Islet precursor cell (in vitro differentiated cells): ENCODE measurements around the gene CADPS2.
A peak's percentile ranks its signal among the peaks of the same experiment; 100 is the strongest.

Source experiments
- DNase-seq: peaks from one replicate; pipeline ENCODE4 v3.0.0-alpha.2; 2018

Gene CADPS2

GRCh38 chr7:122766593-122766992 lies 119.7 kb downstream of the CADPS2 start:
- no peak for DNase-seq

GRCh38 chr7:122764902-122765301 lies 121.4 kb downstream of the CADPS2 start:
- DNase-seq, result no peak

- no peak for DNase-seq
These were observed 122.2 kb downstream of the CADPS2 start for GRCh38 chr7:122764020-122764419.

- DNase-seq, result no peak
These were observed 124.2 kb downstream of the CADPS2 start for GRCh38 chr7:122762071-122762470.

GRCh38 chr7:122758501-122758900 lies 127.8 kb downstream of the CADPS2 start:
- no peak for DNase-seq

GRCh38 chr7:122756860-122757259 lies 129.4 kb downstream of the CADPS2 start:
- no peak for DNase-seq

- DNase-seq, result no peak
These were observed 130.6 kb downstream of the CADPS2 start for GRCh38 chr7:122755696-122756095.

GRCh38 chr7:122752583-122752982 lies 133.7 kb downstream of the CADPS2 start:
- no peak for DNase-seq

GRCh38 chr7:122750389-122750788 lies 135.9 kb downstream of the CADPS2 start:
- DNase-seq, result no peak

GRCh38 chr7:122748195-122748594 lies 138.1 kb downstream of the CADPS2 start:
- no peak for DNase-seq

GRCh38 chr7:122746948-122747347 lies 139.3 kb downstream of the CADPS2 start:
- DNase-seq, result peak; percentile 57

- DNase-seq, result no peak
These were observed 143.0 kb downstream of the CADPS2 start for GRCh38 chr7:122743211-122743610.

GRCh38 chr7:122738947-122739346 lies 147.3 kb downstream of the CADPS2 start:
- no peak for DNase-seq

GRCh38 chr7:122736183-122736582 lies 150.1 kb downstream of the CADPS2 start:
- DNase-seq, result no peak

GRCh38 chr7:122727759-122728158 lies 158.5 kb downstream of the CADPS2 start:
- DNase-seq, result no peak

- no peak for DNase-seq
These were observed 158.9 kb downstream of the CADPS2 start for GRCh38 chr7:122727354-122727753.

- no peak for DNase-seq
These were observed 159.4 kb downstream of the CADPS2 start for GRCh38 chr7:122726881-122727280.

- DNase-seq, result no peak
These were observed 161.9 kb downstream of the CADPS2 start for GRCh38 chr7:122724366-122724765.

- no peak for DNase-seq
These were observed 167.2 kb downstream of the CADPS2 start for GRCh38 chr7:122719010-122719578.

GRCh38 chr7:122717356-122718089 lies 168.7 kb downstream of the CADPS2 start:
- DNase-seq, result no peak

- no peak for DNase-seq
These were observed 171.1 kb downstream of the CADPS2 start for GRCh38 chr7:122715183-122715582.

- no peak for DNase-seq
These were observed 175.3 kb downstream of the CADPS2 start for GRCh38 chr7:122710916-122711315.

- no peak for DNase-seq
These were observed 176.2 kb downstream of the CADPS2 start for GRCh38 chr7:122709930-122710646.

- no peak for DNase-seq
These were observed 179.4 kb downstream of the CADPS2 start for GRCh38 chr7:122706836-122707235.
